Stimulated activated CD4-positive, alpha-beta T cell treated with anti-CD3 and anti-CD28 coated beads, Interleukin-15, amount 100 ng/mL, for 24 hours (primary cell): ENCODE data around the gene BICDL2.

Source experiments
- DNase-seq: peaks from one replicate; pipeline ENCODE4 v3.0.0-alpha.2; 2020

The BICDL2 gene

DNA sequence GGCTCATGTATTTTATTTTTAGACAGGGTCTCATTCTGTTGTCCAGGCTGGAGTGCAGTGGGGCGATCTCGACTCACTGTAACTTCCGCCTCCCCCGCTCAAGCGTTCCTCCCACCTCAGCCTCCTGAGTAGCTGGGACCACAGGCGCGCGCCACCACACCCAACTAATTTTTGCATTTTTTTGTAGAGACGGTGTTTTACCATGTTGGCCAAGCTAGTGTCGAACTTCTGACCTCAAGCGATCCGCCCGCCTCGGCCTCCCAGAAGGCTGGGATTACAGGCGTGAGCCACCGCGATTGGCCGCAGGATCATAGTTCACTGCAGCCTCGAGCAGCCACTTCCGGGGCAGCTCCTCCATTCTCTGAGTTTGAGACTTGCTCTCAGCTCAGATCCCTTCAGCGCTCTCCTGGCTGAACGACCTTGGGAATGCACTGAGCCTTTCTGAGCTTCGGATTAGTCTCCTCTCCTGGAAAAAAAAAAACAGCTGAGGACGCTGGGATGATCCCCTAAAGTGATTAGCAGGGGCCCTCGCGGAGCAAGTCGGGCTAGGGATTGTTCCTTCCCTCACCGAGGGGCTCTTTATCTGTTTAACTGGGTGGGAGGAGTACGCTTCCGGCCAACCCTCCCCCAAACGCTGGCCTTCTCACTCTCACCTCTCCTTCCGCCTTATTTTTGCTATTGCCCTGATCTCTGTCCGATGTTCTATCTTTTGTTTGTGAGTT is 55.4 kb downstream of the BICDL2 start:
- DNase-seq: no peak

DNA sequence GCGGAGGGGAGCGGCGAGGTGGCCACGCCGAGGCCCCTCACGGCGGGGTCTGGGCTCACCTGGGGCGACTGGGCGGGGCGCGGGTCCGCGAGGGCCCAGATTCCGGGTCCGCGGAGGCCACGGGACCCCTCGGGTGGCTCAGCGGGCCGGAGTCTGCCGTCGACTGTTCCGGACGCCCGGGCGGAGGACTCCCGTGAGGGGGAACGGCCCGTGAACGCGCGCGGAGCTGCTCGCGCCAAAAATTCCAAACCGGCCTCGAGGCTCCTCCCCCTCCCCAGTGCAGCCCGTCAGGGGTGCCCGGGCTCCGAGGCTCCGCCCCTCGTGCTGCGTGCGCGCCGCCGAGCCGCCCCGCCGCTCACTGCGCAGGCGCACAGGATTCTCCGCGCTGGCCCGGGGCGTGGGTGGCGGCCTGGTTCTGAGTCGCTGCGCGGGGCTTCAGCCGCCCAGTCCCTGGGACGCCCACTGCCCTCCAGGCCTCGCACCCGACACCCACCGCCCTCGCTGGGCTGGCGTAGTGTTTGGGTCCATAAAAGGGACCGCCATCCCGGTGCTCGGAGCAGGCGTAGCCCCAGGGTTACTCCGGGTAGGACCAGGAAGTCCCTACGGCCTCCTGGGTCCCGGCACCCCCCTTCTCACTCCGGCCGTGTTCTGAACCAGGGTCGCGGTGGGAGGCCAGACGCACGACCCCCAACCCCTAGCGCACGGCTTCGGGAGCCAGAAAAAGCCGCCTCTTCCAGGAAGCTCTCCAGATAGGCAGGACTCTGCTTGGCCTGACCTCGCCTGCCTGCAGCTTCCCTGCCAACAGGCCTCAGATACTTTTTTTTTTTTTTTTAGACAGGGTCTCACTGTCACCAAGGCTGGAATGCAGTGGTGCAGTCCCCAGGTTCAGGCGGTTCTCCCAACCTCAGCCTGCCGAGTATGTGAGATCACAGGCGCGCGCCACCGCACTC is 56.2 kb downstream of the BICDL2 start, which contains the start of gene PKMYT1:
PKMYT1 (minus strand) TSS at position 220 of the 950 bp plus-strand sequence. CDS start 789 bp downstream, outside the sequence.
- peak; percentile 97 for DNase-seq

DNA sequence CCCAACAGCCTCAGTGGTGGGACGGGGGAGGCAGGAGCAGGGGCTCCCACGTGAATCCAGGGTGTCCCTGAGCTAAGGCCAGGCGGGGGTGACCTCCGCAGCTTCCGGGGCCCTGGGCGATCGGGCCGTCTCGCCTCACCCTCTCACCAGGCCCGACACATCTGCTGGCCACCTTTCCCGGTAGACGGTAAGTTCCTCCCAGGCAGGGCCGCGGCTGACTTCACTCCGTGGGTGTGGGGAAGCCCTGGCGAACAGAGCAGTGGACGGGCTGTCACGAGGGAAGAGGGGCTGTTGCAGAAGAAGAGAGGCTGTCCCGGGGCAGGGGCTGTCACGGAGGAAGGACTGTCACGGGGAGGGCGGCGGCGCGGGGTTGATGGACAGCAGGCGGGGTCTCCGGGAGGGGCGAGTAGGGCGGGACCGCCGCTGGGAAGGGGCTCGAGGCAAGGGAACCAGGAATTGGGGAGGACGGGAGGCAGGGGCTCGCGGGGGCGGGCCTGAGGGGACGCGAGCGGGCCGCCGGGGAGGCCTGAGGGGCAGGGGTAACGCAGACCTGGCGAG is 57.0 kb downstream of the BICDL2 start:
- peak; percentile 66 for DNase-seq
